Kidney tubule cell (primary cell): ENCODE results near the gene AMOT.
A peak's percentile ranks its signal among the peaks of the same experiment; 100 is the strongest.

ENCODE experiments used
- DNase-seq: peaks from one replicate; pipeline ENCODE4 v3.0.0-alpha.2; 2018; ENCODE audit warnings: low spot score

The AMOT gene

DNA sequence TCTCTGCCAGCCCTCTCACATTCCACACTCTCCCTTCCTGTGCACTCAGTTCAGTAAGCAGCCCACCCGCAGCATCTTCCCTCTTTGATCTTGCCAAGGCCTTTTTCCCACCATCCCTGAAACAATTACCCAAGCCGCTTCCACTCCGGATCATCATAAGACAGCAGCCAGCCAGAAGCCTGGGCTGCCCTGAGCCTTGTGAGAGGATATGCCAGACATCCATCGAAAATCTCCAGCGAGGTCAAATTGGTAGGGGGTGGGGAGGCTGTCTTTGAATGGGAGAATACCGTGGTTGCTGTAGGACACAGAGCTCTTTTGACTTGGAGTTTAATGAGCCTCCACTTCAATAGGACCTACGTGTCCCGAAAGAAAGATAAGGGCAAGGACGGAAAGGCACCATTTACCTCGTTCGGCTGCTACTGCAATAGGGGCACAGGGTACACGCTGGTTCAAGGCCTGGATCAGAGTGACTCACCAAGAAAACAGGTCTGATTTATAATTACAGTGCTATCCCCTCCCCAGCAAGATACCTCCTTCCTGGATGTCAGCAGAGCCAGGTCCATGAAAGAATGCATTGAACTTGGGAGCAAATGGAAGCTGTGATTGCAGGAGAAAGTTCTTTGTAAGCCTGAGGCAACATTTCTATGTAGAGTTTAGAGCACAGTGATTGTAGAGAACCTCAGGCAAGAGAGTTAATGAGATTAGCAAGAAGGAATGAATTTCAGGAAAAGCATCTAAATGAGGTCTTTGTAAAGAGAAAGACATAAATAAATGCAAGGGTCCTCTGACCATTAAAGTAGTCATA lies 39.5 kb downstream of the AMOT start:
- DNase-seq, result no peak

GRCh38 chrX:112799425-112799824 lies 41.2 kb downstream of the AMOT start:
- no peak for DNase-seq

DNA sequence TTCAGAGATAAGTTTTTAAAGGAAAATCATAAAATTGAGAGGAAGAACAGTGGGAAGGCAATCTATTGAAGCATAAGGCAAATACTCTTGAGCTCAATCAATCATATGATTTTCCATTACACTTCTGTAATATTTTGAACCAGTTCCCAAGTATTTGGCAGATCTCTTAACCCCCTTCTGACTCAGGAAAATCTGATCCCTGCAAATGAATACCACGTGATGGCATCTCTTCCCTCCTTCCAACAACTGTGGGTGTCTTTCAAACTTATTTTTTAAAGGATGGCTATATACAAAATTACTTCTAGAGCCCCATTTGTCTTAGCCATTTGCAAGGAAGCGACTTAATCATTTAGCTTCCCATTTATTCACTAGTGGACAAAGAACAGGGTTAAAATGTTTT lies 41.9 kb downstream of the AMOT start:
- DNase-seq, result no peak

GRCh38 chrX:112789931-112790330 lies 50.7 kb downstream of the AMOT start:
- DNase-seq, result no peak

DNA sequence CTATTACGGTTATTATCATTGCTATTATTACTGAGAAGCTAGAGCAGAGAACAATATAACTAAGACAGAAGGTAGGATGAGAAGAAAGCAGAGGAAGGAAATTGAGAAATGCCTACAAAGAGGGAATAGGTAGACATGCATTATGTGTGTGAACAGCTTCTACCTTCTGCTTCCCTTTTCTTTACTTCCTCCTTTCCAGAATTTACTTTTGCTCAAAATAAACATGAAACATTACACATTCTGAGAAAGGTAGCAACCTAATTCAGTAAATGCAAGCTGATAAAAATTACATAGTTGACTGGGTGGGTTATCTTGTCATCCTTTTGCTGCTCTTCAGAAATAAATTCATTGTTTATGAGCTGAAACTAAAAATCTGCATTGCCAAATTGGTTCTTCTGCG lies 54.6 kb downstream of the AMOT start:
- no peak for DNase-seq

GRCh38 chrX:112785344-112785743 lies 55.3 kb downstream of the AMOT start:
- DNase-seq, result no peak

GRCh38 chrX:112784692-112785091 lies 55.9 kb downstream of the AMOT start:
- DNase-seq, result no peak

DNA sequence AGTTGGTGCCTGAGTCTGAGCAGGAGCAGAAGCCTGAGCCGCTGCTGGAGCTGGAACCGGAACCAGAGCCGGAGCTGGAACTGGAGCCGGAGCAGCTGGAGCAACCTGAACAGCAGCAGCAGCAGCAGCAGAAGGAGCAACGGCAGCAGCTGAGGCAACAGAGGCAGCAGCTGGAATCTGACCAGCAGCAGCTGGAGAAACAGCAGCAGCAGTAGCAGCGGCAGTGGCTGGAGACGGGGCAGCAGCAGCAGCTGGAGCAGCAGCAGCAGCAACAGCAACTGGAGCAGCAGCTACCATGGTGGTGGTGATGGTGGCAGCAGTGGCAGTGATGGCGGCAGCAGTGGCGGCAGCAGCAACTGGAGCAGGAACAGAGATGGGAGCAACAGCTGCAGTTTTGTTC lies 61.5 kb downstream of the AMOT start:
- DNase-seq, result no peak

- DNase-seq, result no peak
Observed at GRCh38 chrX:112774651-112775293, 65.9 kb downstream of the AMOT start.

DNA sequence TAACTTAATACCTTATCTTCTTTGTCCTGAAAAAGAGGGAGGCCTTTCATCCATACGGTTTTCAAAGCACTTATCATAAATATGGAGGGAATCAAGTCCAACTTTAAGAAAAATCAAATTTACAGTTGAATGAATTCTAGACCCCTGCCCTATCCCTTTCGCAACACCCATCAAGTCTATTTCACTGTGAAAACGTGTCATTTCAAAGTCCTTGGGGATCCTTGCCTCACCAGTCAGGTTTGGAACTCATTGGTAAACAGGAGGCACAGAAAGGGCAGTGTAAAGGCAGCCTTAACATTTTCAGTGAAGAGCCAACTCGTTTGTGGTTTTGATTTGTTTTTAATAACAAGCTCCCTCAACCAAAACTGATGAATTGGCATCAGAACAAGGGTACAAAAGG lies 66.5 kb downstream of the AMOT start:
- DNase-seq, result no peak

- DNase-seq, result no peak
Observed at GRCh38 chrX:112769034-112769433, 71.6 kb downstream of the AMOT start.

DNA sequence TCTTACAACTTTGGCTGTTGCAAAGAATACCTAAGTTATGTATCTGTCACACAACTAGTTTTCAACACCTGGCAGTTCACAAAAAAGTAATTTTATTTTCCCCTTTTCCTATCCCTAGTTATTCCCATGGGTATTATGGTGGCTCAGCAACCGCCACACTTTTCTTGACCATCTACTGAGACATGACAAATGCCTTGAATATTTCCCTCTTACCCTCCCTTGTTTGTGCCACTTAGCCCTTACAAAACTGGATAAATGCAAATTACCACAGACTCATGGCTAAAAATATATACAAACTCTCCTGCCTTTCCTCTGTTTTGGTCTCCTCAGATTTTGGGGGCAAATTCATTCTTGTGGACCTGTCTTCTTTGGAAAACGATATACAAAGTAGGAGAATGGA lies 72.1 kb downstream of the AMOT start:
- no peak for DNase-seq

DNA sequence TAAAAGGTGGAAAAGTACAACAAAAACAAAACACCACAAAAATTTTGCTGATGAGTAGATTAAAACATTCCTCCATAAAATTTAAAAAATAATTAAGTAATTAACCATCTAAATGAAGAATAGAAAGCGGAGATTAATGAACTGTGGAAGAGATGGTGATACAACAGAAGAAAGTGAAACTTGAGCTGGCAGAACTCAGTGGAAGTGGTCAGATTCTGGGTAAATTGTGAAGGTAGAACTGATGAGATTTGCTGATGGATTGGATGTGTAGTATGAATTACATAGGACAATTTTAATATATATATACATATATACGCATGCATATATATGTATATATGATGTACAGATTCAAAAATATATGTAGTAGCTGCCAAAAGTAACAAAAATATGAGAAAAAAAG lies 73.9 kb downstream of the AMOT start:
- DNase-seq, result no peak

DNA sequence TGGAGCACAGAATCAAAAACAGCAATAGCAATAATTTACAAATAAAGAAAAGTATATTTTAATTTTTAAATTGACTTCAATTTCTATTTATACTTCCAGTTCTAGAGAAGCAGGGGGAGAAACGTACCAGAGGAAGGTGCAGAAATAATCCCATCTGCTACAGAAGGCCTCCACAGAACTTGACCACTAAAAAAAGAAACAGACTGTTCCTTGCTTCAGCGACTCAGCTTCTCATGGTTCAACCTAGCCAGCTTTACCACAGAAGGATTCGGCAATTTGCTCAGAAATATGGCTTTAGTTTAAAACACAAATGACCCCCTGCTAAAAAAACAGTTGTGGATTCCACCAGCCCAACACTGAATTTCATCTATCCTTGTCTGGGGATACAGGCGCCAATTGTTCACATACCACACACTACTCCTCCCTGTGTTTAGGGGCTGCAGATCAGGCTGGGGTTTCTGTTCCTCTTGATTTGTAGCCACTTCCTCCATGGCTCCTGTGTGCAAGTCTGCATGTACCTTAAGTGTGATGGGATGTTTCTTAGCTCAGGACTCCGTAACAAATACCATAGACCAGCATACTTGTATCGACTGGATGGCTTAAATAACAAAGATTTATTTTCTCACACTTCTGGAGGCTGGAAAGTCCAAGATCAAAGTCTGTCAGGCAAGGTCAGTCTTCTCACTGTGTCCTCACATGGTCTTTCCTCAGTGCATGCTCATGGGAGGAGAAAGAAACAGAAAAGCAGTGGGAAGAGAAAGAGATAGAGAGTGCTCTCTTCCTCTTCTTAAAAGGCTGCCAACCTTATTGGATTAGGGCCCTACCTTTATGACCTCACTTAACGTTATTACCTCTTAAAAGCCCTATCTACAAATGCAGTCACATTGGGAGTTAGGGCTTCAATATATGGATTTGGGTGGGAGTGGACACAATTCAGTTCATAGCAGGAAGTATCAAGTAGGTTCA lies 79.1 kb downstream of the AMOT start:
- DNase-seq, result no peak

- peak; percentile 62 for DNase-seq
Observed at GRCh38 chrX:112760697-112761096, 79.9 kb downstream of the AMOT start.

- peak; percentile 33 for DNase-seq
Observed at GRCh38 chrX:112759966-112760365, 80.7 kb downstream of the AMOT start.

- peak; percentile 84 for DNase-seq
Observed at GRCh38 chrX:112759512-112759911, 81.1 kb downstream of the AMOT start.

- DNase-seq, result peak; percentile 43
Observed at GRCh38 chrX:112757946-112758345, 82.7 kb downstream of the AMOT start.

DNA sequence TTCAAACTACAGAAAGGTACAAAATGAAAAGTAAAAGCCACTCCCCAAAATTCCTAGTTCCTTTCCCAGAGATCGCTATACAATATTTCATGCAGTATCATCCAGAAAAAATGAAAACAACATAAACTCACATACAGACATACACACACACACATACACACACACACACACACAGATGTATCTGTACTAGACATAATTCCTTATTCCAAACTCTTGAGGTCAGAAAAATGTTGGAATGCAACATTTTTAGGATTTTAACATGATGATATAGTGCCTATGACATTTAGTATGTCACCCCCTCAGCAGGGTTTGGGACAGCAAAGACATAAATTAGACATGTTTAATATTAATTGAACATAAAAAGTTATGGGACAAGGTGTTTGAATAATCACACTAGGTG lies 87.5 kb downstream of the AMOT start:
- DNase-seq, result no peak

DNA sequence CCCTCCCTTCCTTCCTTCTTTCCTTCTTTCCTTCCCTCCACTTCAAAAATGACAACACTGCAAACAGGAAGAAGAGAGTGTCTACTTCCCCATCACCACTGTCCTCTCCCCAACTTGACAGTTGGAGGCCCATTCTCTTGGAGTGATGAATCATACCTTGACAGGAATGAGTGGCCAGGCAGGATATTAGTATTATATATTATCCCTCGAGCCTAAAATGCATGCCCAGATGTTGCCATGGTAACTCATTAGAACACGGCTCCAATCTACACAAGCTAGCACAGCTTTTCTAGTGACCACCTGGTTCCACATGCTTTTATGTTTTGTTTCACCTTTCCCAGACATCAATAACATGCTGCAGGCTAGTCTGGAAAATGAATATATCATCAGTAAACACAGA lies 89.6 kb downstream of the AMOT start:
- DNase-seq, result peak; percentile 26

GRCh38 chrX:112746812-112747595 lies 93.6 kb downstream of the AMOT start:
- peak; percentile 10 for DNase-seq
